ENCODE data around the gene NBEAL1.

DNA sequence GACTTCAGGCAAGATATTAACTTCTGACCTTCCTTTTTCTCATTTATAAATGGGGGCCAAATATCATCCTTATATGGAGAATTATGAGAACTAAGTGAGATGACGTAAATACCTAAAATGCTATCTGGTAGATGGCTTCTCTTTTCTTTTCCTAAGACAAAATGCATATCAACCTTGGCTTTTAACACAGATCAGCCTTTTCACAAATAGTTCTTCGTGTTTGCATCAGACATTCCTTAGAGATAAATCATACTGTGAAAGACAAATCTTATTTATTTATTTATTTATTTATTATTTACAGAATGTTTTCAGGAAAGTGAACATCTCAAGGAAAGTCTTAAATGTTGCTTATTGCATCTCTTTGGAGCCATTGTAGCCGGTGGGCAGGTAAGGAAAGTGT is 62.8 kb downstream of the NBEAL1 start:
- TF ChIP-seq MAX (IDR thresholded peaks at IDR 0.05) (no peak), EZH2 (IDR thresholded peaks at IDR 0.05; ENCODE audit: low read depth, low read length, severe bottlenecking) (no peak)
